Stomach (tissue), 4 donors: ENCODE data around the gene SLC13A2.

ENCODE experiments used
- POLR2A ChIP-seq, 4 donors: fragments of 450-650 bp; IDR thresholded peaks; one replicate each; pipeline ENCODE4 v1.6.1; 2016; ENCODE audit warnings: antibody characterized with exemption in 4 of 4, control low read depth in 2 of 4, mild to moderate bottlenecking in 1 of 4, moderate library complexity in 1 of 4
- POLR2AphosphoS5 ChIP-seq, 3 donors: sonication (generic); formaldehyde crosslinking; IDR thresholded peaks; one replicate each; pipeline ENCODE4 v1.6.1; 2016; ENCODE audit warnings: antibody characterized with exemption in 3 of 3
- TF ChIP-seq, protein P1 (sequence below), 7 experiments: fragments of 450-650 bp in 4 of 7; fragments of 200-600 bp in 3 of 7; sonication (generic) in 3 of 7; IDR thresholded peaks; one replicate each; pipeline ENCODE4 v1.5.1; 2016 to 2019; ENCODE audit warnings: antibody characterized with exemption in 7 of 7, control low read depth in 2 of 7, mild to moderate bottlenecking in 1 of 7

DNA sequence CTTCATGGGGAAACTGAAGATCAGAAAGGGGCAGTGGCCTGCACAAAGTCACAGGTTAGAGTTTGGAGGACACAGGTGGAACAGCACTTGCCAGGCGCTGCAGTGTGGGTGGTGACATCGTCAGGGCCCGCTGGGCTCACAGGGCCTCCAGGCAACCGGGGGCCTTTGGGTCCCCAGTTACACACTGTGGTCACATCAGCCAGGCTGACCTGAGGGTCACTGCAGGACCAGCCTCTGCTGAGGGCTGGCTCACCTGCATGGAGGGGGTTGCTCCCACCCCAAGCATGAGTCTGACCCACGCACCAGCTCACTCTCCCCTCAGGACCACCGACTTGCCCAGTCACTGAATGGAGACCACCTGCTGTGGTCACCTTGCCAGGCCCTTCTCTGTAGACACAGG lies 49.7 kb downstream of the SLC13A2 start:
- TF ChIP-seq, protein P1, sequence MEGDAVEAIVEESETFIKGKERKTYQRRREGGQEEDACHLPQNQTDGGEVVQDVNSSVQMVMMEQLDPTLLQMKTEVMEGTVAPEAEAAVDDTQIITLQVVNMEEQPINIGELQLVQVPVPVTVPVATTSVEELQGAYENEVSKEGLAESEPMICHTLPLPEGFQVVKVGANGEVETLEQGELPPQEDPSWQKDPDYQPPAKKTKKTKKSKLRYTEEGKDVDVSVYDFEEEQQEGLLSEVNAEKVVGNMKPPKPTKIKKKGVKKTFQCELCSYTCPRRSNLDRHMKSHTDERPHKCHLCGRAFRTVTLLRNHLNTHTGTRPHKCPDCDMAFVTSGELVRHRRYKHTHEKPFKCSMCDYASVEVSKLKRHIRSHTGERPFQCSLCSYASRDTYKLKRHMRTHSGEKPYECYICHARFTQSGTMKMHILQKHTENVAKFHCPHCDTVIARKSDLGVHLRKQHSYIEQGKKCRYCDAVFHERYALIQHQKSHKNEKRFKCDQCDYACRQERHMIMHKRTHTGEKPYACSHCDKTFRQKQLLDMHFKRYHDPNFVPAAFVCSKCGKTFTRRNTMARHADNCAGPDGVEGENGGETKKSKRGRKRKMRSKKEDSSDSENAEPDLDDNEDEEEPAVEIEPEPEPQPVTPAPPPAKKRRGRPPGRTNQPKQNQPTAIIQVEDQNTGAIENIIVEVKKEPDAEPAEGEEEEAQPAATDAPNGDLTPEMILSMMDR (IDR thresholded peaks at IDR 0.05), result no peak
- TF ChIP-seq POLR2A (IDR thresholded peaks at IDR 0.05), result no peak
- no peak for TF ChIP-seq POLR2AphosphoS5 (IDR thresholded peaks at IDR 0.05)
